ENCODE data around the gene DCLRE1B. TPM values are rescaled to one million over a fixed set of nuclear protein-coding genes. Genes with fewer than 3 reads are reported as not detected.

The DCLRE1B gene
- total RNA-seq, 4 donors from 2014 or later: 3.2 to 5.0 (median 4.1) TPM

GRCh38 chr1:113924473-113924872, 19.3 kb downstream of the DCLRE1B start:
- Histone ChIP-seq H3K36me3 (no peaks in the 10 kb centered on the region), H3K4me3 (replicated peaks in 1 of 3) (no peak overlapping the region), H3K4me1 (no peaks in the 10 kb centered on the region), H3K27me3 (no peaks in the 10 kb centered on the region), H3K9me3 (no peaks in the 10 kb centered on the region), H3K27ac (no peak overlapping the region)
- intact Hi-C loops (cut with DNase I): no loop called here
- 88 to 90% methylated on average over 2 of the region's 2 CpGs for WGBS, 2 donors
- DNase-seq: no peak
- TF ChIP-seq POLR2A (IDR thresholded peaks at IDR 0.05): no peak
- TF ChIP-seq, protein P1, sequence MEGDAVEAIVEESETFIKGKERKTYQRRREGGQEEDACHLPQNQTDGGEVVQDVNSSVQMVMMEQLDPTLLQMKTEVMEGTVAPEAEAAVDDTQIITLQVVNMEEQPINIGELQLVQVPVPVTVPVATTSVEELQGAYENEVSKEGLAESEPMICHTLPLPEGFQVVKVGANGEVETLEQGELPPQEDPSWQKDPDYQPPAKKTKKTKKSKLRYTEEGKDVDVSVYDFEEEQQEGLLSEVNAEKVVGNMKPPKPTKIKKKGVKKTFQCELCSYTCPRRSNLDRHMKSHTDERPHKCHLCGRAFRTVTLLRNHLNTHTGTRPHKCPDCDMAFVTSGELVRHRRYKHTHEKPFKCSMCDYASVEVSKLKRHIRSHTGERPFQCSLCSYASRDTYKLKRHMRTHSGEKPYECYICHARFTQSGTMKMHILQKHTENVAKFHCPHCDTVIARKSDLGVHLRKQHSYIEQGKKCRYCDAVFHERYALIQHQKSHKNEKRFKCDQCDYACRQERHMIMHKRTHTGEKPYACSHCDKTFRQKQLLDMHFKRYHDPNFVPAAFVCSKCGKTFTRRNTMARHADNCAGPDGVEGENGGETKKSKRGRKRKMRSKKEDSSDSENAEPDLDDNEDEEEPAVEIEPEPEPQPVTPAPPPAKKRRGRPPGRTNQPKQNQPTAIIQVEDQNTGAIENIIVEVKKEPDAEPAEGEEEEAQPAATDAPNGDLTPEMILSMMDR (IDR thresholded peaks at IDR 0.05): no peak

DNA sequence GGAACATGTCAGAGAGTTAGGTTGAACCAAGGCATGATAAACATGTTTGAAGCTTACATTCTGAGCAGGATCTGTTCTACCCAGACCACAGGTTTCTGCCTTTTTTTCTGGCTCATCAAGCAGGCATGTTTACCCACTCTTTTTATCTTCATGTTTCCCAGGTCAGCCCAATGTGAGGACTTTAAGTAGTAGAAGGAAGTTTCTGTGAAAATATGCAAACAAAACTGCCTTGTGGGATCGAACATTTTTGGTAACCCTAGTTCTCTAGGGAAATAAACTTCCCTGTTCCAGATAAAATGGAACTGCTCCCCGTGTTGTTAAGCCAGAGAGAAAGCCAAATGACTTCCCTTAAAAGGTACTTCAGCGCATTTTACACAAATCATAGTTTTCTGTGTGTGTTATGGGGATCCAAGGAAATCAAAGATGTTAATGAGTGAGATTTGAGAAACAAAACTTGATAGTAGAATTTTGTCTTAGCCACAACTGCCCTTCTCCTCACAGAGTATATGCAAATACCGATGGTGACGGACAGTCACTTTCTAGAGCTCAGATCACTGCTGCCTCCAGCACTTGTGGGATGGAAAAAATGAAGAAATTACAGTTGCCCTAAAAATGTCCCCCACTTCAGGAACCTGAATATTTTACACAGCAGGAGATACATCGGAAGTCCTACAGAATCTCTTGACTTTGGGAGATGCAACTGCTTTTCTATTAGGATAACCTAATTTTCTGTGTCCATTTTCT, 23.2 kb downstream of the DCLRE1B start:
- DNase-seq: no peak
- Histone ChIP-seq H3K27me3 (no peaks in the 10 kb centered on the region), H3K27ac (peak overlapping the region; percentile 82 to 94 (median 88)), H3K4me1 (peaks cover 19 to 25% of the 10 kb centered on the region in 2 donors), H3K9me3 (no peaks in the 10 kb centered on the region), H3K36me3 (no peaks in the 10 kb centered on the region), H3K4me3 (replicated peaks in 1 of 3) (peak overlapping the region; percentile 62 to 96 (median 95))
- WGBS, 2 donors: 27 to 32% methylated on average over 6 of the region's 6 CpGs
- intact Hi-C loops (cut with DNase I): loop anchor here (2.0 kb wide), 1 partner anchor 24 kb away; the partner anchor contains the start of genes AP4B1 and DCLRE1B
- TF ChIP-seq POLR2A (IDR thresholded peaks at IDR 0.05): no peak
- TF ChIP-seq, protein P1 (IDR thresholded peaks at IDR 0.05): no peak

GRCh38 chr1:113928941-113929749, 24.0 kb downstream of the DCLRE1B start, which contains the start of gene HIPK1:
Gene HIPK1 (plus strand): TSS chr1:113929324.
- TF ChIP-seq POLR2A (IDR thresholded peaks at IDR 0.05): peak in 1 of 2 donors; percentile 84
- TF ChIP-seq, protein P1 (IDR thresholded peaks at IDR 0.05): peak in 1 of 6 experiments; percentile 32
- H3K4me3 ChIP-seq (replicated peaks in 1 of 3): peak within 1 kb of the TSS; percentile 62 to 96 (median 95)
- peaks cover 26 to 29% of the 10 kb centered on the region in 2 donors for H3K4me1 ChIP-seq
- no peaks in the 10 kb centered on the region for H3K27me3 ChIP-seq
- H3K9me3 ChIP-seq: no peaks in the 10 kb centered on the region
- H3K36me3 ChIP-seq: no peaks in the 10 kb centered on the region
- peak; percentile 89 to 95 for DNase-seq
- intact Hi-C loops (cut with DNase I): loop anchor here (2.0 kb wide), 1 partner anchor 24 kb away; the partner anchor contains the start of genes AP4B1 and DCLRE1B
- 0% methylated on average over 18 to 26 of the region's 61 CpGs for WGBS, 2 donors
- H3K27ac ChIP-seq: peak within 1 kb of the TSS; percentile 82 to 94 (median 88)

GRCh38 chr1:113929750-113930498, 24.8 kb downstream of the DCLRE1B start:
- Histone ChIP-seq H3K27me3 (no peaks in the 10 kb centered on the region), H3K9me3 (no peaks in the 10 kb centered on the region), H3K4me3 (replicated peaks in 1 of 3) (peak overlapping the region; percentile 62 to 96 (median 95)), H3K4me1 (peaks cover 29% of the 10 kb centered on the region in 2 donors), H3K27ac (peak overlapping the region; percentile 82 to 94 (median 88)), H3K36me3 (no peaks in the 10 kb centered on the region)
- WGBS, 2 donors: 0% methylated on average over 14 to 41 of the region's 64 CpGs
- intact Hi-C loops (cut with DNase I): loop anchor here (2.0 kb wide), 1 partner anchor 25 kb away; the partner anchor contains the start of genes AP4B1 and DCLRE1B
- DNase-seq: peak; percentile 62 to 69
- TF ChIP-seq POLR2A (IDR thresholded peaks at IDR 0.05): peak in 1 of 2 donors; percentile 21
- TF ChIP-seq, protein P1 (IDR thresholded peaks at IDR 0.05): peak in 1 of 6 experiments; percentile 10
